ENCODE results near the gene BRD9.
"Not testable (repeated sequence)": the region's sequence is repeated elsewhere in the genome, so short reads cannot be mapped to it uniquely, and the experiment has no call there.

The BRD9 gene

DNA sequence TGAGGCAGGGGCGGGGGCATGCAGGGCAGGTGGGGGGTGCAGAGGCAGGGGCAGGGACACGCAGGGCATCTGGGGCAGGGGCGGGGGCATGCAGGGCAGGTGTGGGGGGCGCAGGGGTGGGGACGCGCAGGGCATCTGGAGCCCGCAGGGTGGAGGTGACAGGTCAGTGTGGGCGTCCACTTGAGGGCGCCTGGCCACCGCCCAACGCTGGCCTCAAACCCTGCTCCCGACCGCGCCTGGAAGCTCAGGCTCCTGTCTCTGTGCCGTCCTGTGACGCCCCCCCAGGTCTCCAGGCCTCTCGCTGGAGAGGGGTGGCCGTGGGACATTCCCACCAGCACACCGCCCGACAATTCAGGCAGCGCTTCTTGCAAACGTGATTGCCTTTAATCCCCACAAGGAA is 48.7 kb downstream of the BRD9 start:
- DNase-seq: not testable (repeated sequence)

DNA sequence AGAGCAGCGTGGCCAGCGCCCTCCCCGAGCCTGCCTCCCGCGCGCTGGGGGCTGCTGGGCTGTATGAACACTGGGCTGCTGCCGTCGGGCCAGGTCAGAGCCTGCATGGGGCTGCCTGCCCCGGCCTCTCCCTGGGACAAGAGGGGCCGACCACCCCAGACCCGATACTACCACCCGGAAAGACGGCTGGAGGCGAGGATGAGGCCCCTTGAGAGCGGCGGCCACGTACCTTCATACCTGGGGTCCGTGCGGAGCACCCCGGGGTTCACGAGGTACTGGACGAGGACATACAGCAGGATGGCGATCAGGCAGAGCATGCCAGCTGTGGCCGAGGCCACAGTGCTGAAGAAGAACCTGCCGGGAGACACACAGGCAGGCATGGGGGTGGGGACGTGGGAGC is 49.2 kb downstream of the BRD9 start:
- DNase-seq: not testable (repeated sequence)

- DNase-seq: not testable (repeated sequence)
These were observed 50.0 kb downstream of the BRD9 start for GRCh38 chr5:842402-843221.

- DNase-seq: not testable (repeated sequence)
These were observed 50.8 kb downstream of the BRD9 start for GRCh38 chr5:841531-842401.

DNA sequence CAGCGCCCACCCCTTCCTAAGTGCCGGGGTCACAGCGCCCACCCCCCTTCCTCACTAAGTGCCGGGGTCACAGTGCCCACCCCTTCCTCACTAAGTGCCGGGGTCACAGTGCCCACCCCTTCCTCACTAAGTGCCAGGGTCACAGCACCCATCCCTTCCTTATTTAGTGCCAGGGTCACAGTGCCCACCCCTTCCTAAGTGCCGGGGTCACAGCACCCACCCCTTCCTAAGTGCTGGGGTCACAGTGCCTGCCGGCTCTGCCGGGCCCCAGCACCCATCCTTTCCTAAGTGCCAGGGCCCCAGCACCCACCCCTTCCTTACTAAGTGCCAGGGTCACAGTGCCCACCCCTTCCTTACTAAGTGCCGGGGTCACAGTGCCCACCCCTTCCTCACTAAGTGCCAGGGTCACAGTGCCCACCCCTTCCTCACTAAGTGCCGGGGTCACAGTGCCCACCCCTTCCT is 51.6 kb downstream of the BRD9 start:
- not testable (repeated sequence) for DNase-seq

DNA sequence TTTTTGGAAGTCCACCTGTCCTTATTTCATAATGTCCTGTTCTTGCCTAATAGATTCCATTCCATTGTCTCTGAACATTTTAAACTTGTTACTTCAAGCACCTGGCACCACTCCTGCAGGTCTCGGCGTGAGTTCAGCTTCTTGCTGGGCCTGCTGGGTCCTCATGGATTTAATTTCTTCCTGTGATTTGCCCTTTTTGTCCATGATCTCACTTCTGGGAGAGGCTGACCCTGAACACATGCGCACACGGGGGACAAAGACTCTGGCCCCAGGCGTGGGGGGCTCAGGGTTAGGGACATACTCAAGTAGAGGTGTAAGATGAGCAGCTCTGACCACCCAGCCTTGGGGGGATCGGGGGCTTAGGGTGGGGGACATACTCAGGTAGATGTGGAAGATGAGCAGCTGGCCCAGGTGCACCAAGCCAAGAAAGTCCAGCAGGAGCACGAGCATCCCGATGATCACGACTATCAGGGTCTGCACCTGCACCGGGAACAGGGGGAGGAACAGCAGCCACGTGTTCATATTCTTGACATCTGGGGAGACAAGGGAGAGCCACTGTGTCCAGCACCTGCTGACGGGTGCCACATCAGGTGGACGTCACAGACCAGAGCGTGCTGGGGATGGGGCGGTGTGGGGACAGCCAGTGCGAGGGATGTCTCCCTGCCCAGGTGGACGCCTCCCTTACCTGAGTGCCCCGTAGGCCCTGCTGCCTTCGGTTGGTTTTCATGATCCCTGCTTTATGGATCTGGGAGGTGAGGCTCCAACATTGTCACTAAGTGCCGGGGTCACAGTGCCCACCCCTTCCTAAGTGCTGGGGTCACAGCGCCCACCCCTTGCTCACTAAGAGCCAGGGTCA is 52.3 kb downstream of the BRD9 start:
- not testable (repeated sequence) for DNase-seq

GRCh38 chr5:838431-838851 is 54.2 kb downstream of the BRD9 start:
- DNase-seq: not testable (repeated sequence)

DNA sequence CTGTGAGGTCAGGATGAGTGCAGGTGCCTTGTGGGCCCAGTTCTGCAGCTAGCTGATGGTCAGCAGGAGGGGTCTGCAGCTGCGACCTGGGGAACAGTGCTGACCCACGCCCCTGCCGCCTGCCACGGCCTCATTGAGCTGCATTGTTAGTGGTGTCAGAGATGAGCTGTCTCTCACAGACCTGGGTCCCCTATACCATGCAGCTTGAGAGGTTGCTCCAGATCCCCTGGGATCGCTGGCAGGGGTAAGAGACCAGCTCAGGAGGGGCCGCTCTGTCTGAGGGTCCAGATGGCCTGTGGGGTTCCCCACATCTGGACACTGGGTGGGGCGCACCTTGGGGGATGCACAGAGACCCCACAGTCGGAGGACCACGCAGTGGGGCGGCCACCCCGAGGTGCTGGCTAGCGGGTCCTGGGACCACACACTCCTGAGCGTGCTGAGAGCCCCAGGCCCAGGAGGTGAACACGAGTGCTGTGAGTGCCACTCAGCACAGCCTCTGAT is 54.9 kb downstream of the BRD9 start:
- not testable (repeated sequence) for DNase-seq

DNA sequence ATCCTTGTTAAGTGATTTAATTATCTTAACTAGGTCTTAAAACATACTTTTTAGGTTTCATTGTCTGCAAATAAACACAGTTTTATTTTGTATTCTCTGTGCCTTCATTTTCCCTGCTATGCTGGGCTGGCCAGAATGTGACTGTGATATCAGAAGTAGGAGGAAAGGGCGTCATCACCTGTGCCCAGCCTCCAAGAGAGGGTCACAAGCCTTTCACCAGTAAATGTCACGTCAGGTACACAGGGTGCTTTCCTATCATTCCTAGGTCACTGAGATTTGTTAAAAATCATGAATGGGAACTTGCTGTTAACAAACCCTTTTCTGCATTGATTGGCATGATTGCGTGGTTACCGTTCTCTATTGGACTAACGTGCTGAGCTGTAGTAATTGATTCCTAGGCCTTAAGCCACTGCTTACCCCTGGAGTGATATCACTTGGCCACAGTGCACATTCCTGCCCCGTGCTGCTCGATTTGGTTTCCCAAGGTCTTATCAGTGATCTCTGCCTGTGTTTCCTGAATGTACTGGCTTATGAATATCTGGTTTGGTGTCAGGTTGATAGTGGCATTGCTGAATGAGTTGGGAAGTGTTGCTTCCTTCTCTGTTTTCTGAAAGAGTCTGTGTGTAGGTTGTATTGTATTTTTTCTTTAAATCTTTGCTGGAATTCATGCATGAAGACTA is 56.5 kb downstream of the BRD9 start:
- DNase-seq: not testable (repeated sequence)

GRCh38 chr5:834013-834412 is 58.6 kb downstream of the BRD9 start:
- not testable (repeated sequence) for DNase-seq

- not testable (repeated sequence) for DNase-seq
These were observed 64.4 kb downstream of the BRD9 start for GRCh38 chr5:828194-828593.

GRCh38 chr5:825544-825943 is 67.1 kb downstream of the BRD9 start:
- not testable (repeated sequence) for DNase-seq

- peak; percentile 19 for DNase-seq
These were observed 71.1 kb downstream of the BRD9 start for GRCh38 chr5:821504-821903.

GRCh38 chr5:820245-820644 is 72.4 kb downstream of the BRD9 start:
- no peak for DNase-seq

DNA sequence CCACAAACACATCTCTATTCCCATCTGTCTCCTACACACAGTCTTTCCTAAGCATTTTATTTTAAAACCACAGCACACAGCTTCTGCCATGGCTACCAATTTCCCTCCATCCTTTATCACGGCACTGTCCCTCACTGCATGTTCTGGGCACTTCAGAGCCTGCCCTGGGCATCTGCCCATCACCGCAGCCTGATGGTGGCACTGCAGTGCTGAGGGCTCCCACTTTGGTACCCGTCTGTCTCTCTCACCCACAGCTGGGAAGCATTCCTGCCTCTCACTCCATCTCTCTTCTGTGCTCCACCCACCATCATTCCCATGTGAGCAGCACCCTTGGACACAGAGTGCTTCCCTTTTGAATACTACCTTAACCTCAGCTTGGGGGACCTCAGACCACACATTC is 73.5 kb downstream of the BRD9 start:
- no peak for DNase-seq

DNA sequence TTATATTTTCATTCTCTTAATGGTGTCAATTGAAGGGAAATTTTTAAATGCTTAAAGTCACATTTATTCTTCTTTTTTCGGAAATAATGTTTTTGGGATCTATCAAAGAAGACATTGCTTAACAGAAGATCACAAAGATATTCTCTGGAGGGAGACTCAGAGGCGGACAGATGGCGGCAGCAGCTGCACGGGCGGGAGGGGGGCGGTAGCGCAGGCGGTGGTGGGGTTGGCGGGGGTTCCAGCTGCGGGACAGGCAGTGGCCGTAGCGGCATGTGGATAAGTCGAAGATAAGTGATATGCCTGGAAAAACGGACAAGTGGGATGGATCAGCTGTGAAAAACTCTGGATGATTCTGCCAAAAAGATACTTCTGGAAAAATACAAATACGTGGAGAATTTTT is 76.4 kb downstream of the BRD9 start:
- peak; percentile 41 for DNase-seq

GRCh38 chr5:815449-815848 is 77.2 kb downstream of the BRD9 start:
- no peak for DNase-seq

Measured in NCI-H524 treated with DMSO at 0.1 percent for 48 hours (cell line).